Raji (cell line): ENCODE data around the gene TCHH.

Experiments
- POLR2A ChIP-seq: IDR thresholded peaks from 2 replicates; pipeline ENCODE4 v1.6.1; 2011; ENCODE audit warnings: low read depth, low read length, control low read depth; ENCODE audit not compliant: insufficient read depth

The TCHH gene

DNA sequence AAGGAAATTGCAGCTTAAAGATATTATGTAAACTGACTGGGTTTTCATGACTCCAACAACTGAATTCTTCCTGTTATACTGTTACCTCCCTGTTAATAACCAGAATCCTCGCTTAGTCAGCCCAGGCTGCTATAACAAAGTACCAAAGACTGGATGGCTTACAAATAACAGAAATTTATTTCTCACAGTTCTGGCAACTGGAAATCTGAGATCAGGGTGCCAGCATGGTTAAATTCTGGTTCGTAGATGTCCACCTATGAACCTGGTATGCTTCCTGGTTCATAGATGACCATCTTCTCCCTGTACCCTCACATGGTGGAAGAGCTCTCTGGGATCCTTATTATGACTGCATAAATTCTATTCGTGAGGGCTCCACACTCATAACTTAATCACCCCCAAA lies 18.3 kb downstream of the TCHH start:
- TF ChIP-seq POLR2A: no peak

DNA sequence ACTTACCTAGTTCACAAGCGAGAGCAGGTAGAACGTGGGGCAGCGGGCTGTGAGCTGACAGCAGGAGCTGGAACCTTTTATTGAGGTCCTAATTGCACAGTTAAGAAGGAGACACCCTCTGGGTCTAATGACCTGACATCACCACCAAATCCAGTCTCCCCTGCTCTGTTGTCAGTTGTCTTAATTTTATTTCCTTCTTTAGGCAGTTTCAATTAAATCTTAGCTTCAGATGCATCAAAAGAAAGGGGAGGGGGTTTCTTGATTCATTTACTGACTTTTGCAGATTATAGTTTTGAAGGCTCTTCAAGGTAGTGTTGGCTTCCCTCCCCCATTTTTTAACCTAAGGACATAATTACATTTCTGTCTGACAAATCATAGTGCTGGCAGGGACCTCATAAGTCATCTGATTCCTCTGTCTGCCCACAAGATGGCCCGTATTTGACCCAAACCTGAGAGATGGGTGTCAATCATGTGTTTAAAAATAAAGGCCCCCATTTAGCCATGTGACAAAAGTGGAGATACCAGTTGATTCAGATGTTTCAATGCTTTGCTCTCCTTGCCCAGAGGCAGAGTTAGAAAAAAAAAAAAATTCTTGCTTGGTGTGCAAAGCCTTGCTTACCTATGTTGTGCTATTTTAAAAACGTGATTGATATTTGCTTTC lies 26.1 kb downstream of the TCHH start, which contains the start of gene TCHHL1:
TSS of gene TCHHL1 (minus strand) at position 51 of the 661 bp plus-strand sequence. CDS start 921 bp downstream, outside the sequence.
- no peak for TF ChIP-seq POLR2A

DNA sequence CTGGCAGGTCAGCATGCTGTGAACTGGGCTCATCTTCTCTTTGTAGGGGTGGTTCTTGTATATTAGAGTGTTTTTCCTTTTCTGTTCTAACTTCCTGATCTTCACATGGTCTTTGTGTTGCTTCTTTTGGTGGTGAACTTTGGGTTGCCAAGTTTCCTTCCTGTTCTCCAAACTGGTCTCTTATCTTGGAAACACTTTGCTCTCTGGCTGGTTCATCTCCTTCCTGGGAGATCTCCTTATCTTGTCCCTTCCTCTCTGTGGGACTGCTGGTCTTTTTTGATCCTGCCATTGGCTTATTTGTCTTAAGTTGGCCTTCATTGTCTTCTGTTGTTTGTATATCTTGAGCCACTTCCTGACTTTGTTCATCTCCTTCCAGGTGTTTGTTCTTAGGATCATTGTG lies 28.5 kb downstream of the TCHH start:
- TF ChIP-seq POLR2A: no peak

DNA sequence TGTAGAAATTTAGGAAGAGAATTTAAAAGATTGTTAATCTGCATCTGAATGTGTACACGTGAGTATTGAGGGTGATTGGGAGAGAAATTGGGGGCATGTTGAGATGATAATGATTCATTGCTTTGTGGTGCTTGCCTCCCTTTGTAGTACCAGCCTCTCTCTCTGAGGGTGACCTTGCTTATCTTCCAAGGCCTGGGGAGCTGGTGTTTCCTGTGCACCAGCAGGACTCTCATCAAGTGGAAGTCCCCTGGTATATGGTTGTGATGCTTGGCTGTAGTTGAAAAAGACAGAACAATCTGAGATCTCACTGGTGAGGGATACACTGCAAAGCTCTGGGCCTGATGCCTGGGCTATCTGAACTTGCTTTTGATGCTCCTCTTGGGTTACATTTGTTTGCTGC lies 30.4 kb downstream of the TCHH start:
- no peak for TF ChIP-seq POLR2A

DNA sequence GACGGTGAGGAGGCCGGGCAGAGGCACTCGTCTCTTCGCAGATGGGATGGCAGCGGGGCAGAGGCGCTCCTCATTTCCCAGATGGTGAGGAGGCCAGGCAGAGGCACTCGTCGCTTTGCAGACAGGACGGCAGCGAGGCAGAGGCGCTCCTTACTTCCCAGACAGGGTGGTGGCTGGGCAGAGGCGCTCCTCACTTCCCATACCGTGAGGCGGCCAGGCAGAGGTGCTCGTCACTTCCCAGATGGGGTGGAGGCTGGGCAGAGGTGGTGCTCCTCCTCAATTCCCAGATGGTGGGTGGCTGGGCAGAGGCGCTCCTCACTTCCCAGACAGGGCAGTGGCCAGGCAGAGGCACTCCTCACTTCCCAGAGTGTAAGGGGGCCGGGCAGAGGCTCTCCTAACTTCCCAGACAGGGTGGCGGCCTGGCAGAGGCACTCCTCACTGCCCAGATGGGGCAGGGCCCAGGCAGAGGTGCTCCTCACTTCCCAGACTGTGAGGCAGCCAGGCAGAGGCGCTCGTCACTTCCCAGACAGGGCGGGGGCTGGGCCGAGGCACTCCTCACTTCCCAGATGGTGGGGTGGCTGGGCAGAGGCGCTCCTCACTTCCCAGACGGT lies 36.3 kb downstream of the TCHH start:
- TF ChIP-seq POLR2A: no peak

DNA sequence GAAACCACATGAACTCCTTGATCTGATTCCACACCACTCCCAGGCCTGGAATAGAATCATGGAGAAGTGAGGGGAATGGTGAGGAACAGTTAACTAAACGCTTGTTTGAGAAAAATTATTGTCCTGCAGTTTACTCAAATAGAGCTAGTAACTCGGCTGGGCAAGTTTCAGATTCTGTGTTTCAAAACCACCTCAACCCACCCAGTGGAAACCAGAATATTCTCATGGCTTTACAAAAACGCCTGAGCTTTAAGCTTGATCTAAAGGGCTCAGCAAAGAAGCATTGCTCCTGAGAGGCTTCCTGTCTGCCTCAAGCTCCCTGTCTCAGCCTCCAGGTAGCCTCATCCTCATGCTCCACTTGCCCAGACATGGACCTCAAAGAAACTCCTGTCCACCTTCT lies 42.9 kb downstream of the TCHH start:
- TF ChIP-seq POLR2A: no peak

DNA sequence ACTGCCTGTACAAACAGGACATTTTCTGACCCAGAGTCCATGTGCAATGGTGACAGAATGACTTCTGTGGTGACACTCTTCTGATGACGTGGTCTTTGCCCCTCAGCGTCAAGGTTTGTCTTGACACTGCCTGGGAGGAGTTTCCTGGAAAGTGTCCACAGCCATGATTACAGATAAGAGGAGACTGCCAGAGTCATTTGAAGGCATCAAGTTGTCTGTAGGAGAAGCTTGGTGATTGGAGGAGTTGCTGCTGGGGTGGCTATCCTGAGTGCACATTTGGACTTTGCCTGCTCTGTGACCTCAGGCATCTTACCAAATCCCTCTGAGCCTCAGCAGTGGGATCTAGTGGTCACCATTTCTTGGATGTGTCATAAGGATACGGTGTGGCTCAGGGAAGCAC lies 44.1 kb downstream of the TCHH start:
- no peak for TF ChIP-seq POLR2A

DNA sequence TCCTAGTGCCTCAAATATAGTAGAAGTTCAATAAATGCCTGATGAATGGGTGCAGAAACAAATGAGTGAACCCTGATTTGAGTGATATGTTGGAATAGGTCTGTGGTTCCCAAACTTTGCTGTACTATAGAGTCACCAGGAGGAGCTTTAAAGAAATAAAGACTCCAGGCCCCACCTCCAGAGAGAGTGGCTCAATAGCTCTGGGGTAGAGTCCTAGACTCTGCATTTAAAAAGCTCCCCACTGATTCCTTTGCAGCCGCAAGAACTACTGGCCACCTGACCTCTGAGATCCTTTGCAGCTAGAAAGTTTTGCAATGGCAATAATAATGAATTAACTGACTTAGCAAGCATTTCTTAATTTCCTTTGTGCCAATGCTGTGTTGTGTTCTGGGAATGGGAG lies 47.3 kb downstream of the TCHH start:
- no peak for TF ChIP-seq POLR2A

DNA sequence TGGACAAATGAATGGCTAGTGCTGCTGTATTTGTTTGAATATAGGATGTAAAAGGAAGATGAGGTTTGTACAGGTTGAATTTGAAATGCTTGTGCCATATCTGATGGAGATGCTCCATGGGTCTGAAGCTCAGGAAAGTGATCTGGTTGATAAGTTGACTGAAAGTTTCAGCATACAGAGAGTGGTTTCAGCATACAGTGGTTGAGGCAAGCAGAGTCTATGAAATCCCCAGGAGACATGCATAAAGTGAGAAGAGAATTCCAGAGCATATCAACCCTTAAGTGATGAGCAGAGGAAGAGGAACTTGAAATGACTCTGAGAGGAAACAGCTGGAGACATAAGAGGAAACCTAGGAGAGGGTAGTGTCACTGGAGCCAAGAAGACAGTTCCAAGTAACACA lies 48.1 kb downstream of the TCHH start:
- TF ChIP-seq POLR2A: no peak

DNA sequence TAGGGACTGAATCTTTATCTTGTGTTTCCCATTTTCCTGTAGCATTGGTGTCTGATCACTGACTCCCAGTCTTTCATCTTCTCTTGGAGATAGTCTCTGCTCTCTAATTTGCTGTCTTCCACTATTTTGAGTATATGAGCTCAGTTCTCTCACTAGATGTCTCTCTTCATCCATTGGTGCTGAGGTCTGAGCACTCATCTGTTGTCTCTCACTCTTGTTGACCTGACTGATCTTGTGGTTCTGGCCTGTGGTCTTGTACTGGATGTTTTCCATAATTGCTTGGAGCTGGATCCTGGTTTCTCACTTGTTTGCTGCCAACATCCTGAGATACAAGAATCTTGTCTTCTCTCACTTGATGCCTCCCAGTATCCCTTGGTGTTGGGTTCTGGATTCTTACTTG lies 53.3 kb downstream of the TCHH start:
- TF ChIP-seq POLR2A: no peak
